GM18505 (cell line): ENCODE measurements around the gene PSMG1.

ENCODE experiments used
- ATAC-seq: cut with Tn5 transposase; IDR thresholded peaks from one replicate; pipeline ENCODE4 v1.9.1; 2021; ENCODE audit not compliant: unreplicated experiment
- POLR2A ChIP-seq: IDR thresholded peaks from 4 replicates; pipeline ENCODE4 v1.6.1; 2011; ENCODE audit warnings: borderline replicate concordance; ENCODE audit not compliant: insufficient read depth, insufficient read length; ENCODE audit errors: extremely low read depth

Gene PSMG1

DNA sequence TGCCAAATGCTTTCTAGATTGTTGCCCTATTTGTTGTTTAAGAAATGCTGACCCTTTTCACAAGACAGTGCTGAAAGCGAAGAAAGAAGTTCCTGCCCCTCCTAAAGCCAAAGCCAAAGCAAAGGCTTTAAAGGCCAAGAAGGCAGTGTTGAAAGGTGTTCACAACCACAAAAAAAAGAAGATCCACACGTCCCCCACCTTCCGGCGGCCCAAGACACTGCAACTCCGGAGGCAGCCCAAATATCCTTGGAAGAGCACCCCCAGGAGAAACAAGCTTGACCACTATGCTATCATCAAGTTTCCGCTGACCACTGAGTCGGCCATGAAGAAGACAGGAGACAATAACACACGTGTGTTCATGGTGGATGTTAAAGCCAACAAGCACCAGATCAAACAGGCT lies 55.7 kb downstream of the PSMG1 start:
- TF ChIP-seq POLR2A, result no peak
- ATAC-seq, result no peak

DNA sequence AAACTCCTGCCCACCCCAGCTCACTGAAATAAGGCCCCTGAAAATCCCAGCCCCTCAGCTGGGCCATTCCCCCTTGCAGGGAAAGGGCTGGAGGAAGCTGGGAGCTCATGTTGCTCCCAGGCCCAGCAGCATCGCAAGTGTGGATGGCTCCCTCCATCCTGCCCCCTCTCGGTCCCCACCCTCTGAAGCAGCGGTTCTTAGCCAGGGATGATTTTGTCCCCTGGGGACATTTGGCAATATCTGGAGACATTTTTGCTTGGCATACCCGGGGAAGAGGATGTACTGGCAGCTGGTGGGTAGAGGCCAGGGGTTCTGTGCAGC lies 56.8 kb downstream of the PSMG1 start:
- TF ChIP-seq POLR2A, result no peak
- no peak for ATAC-seq

DNA sequence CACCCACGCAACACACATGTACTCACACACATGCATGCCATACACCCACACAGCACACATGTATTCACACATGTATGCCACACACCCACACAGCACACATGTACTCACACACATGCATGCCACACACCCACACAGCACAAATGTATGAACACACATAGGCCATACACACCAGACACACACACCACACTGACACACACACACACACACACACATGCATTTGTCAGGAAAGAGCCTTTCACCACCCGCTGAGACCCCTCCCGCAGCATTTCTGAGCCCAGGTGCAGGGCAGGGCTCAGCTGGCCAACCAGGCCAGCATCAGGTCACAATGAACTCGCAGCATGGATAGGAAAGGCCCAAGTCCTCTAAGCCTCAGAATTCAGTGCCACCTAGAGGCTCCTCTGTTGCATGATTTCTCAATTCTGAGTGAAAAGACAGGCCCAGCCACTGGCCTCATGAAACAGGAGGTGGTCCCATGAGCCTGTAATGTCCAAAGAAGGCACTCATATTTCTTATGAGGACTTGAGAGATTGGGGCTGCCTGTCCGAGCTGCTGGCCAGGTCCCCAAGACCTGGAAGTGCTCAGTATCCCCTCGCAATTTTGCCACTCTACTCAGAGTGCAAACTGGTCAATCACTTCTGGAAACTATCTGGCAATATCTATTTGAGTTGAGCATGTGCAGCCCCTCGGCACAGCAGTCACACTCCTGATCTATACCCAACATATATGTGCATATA lies 57.3 kb downstream of the PSMG1 start:
- TF ChIP-seq POLR2A, result no peak
- no peak for ATAC-seq
